Liver (tissue), 9 donors: Measurements from ENCODE around the gene ZNF628. TPM values are rescaled to one million over a fixed set of nuclear protein-coding genes. Genes with fewer than 3 reads are reported as not detected.

Source experiments
- DNase-seq: peaks from one replicate; pipeline ENCODE4 v3.0.0-alpha.2; 2017; ENCODE audit warnings: low spot score
- H3K27ac ChIP-seq, 2 donors: one replicate each; pipeline ENCODE4 v1.7.0; 2013; ENCODE audit warnings: inconsistent platforms in 2 of 2, low read length in 2 of 2, control low read depth in 1 of 2, low read depth in 1 of 2, mild to moderate bottlenecking in 1 of 2
- H3K27me3 ChIP-seq, 4 donors: one replicate each; pipeline versions ENCODE4 v1.6.1 to v1.7.0; 2013; ENCODE audit warnings: low read length in 3 of 4, inconsistent platforms in 1 of 4, mild to moderate bottlenecking in 1 of 4, moderate library complexity in 1 of 4; ENCODE audit not compliant: control insufficient read depth in 4 of 4, insufficient read depth in 4 of 4
- H3K36me3 ChIP-seq, 4 donors: one replicate each; pipeline versions ENCODE4 v1.6.1 to v1.7.0; 2013; ENCODE audit warnings: low read length in 3 of 4, mild to moderate bottlenecking in 3 of 4, low read depth in 1 of 4, moderate library complexity in 1 of 4; ENCODE audit not compliant: control insufficient read depth in 4 of 4, insufficient read depth in 3 of 4
- H3K4me1 ChIP-seq, 4 donors: one replicate each; pipeline versions ENCODE4 v1.6.1 to v1.7.0; 2013; ENCODE audit warnings: low read length in 3 of 4, mild to moderate bottlenecking in 3 of 4, moderate library complexity in 1 of 4; ENCODE audit not compliant: control insufficient read depth in 4 of 4, insufficient read depth in 4 of 4
- H3K4me3 ChIP-seq, 3 donors: one replicate each; pipeline versions ENCODE4 v1.6.1 to v1.7.0; 2013; ENCODE audit warnings: low read length in 3 of 3, control low read depth in 1 of 3, low read depth in 1 of 3, mild to moderate bottlenecking in 1 of 3
- H3K9ac ChIP-seq, 2 donors: one replicate each; pipeline ENCODE4 v1.7.0; 2013; ENCODE audit warnings: low read length in 2 of 2, mild to moderate bottlenecking in 2 of 2, moderate library complexity in 2 of 2, control low read depth in 1 of 2, low read depth in 1 of 2
- H3K9me3 ChIP-seq, 4 donors: one replicate each; pipeline versions ENCODE4 v1.6.1 to v1.7.0; 2013; ENCODE audit warnings: low read length in 3 of 4; ENCODE audit not compliant: control insufficient read depth in 4 of 4
- ATF3 ChIP-seq: IDR thresholded peaks from 2 replicates; pipeline ENCODE4 v1.6.1; 2016; ENCODE audit warnings: antibody characterized with exemption
- EGR1 ChIP-seq, 2 donors: IDR thresholded peaks; 2 replicates each; pipeline ENCODE4 v1.6.1; 2016 to 2018; ENCODE audit warnings: antibody characterized with exemption in 2 of 2, low read depth in 2 of 2
- FOXA1 ChIP-seq: IDR thresholded peaks from 2 replicates; pipeline ENCODE4 v1.6.1; 2016; ENCODE audit warnings: antibody characterized with exemption
- FOXA2 ChIP-seq: IDR thresholded peaks from 2 replicates; pipeline ENCODE4 v1.6.1; 2016; ENCODE audit warnings: antibody characterized with exemption
- GABPA ChIP-seq, 2 donors: IDR thresholded peaks in 1 of 2; conservative IDR thresholded peaks in 1 of 2; 2 replicates each; pipeline ENCODE4 v1.6.1; 2016; ENCODE audit warnings: antibody characterized with exemption in 2 of 2, mild to moderate bottlenecking in 1 of 2, moderate library complexity in 1 of 2
- HNF4A ChIP-seq, 2 donors: conservative IDR thresholded peaks; 2 replicates each; pipeline ENCODE4 v1.6.1; 2016; ENCODE audit warnings: antibody characterized with exemption in 2 of 2, mild to moderate bottlenecking in 2 of 2
- HNF4G ChIP-seq: IDR thresholded peaks from 2 replicates; pipeline ENCODE4 v1.6.1; 2016; ENCODE audit warnings: antibody characterized with exemption
- JUND ChIP-seq, 2 donors: IDR thresholded peaks; 2 replicates each; pipeline ENCODE4 v1.6.1; 2016; ENCODE audit warnings: antibody characterized with exemption in 2 of 2
- MAX ChIP-seq: IDR thresholded peaks from 2 replicates; pipeline ENCODE4 v1.6.1; 2016; ENCODE audit warnings: antibody characterized with exemption
- NR2F2 ChIP-seq: IDR thresholded peaks from 2 replicates; pipeline ENCODE4 v1.6.1; 2016; ENCODE audit warnings: antibody characterized with exemption
- RAD21 ChIP-seq, 2 donors: IDR thresholded peaks; 2 replicates each; pipeline ENCODE4 v1.6.1; 2016; ENCODE audit warnings: antibody characterized with exemption in 2 of 2, mild to moderate bottlenecking in 2 of 2
- RXRA ChIP-seq, 2 donors: IDR thresholded peaks; 2 replicates each; pipeline ENCODE4 v1.6.1; 2017 to 2018; ENCODE audit warnings: antibody characterized with exemption in 2 of 2, mild to moderate bottlenecking in 1 of 2
- SP1 ChIP-seq: IDR thresholded peaks from 2 replicates; pipeline ENCODE4 v1.6.1; 2018; ENCODE audit warnings: antibody characterized with exemption, mild to moderate bottlenecking
- TAF1 ChIP-seq: conservative IDR thresholded peaks from 2 replicates; pipeline ENCODE4 v1.6.1; 2016; ENCODE audit warnings: antibody characterized with exemption, mild to moderate bottlenecking
- YY1 ChIP-seq: IDR thresholded peaks from 2 replicates; pipeline ENCODE4 v1.6.1; 2016; ENCODE audit warnings: antibody characterized with exemption, mild to moderate bottlenecking
- WGBS: extraction: QIAGEN DNeasy Blood & Tissue Kit; methylation state at CpG from one replicate; pipeline ENCODE4 v1.1.7; 2013; 5-methylcytosine and 5-hydroxymethylcytosine counted together
- polyA plus RNA-seq, 2 donors: library from polyadenylated mRNA; stranded (reverse) in 1 of 2; unstranded in 1 of 2; fragments of 200-250 nt in 1 of 2; fragments of >200 nt in 1 of 2; fragmentation: Nextera tagmentation in 1 of 2; extraction: Ambion mirVana in 1 of 2; gene quantifications; one replicate each; pipeline versions ENCODE4 v1.2.1 to v1.2.3, GENCODE V29; 2013 to 2015
- total RNA-seq, 2 donors: library from RNA; depleted of rRNA; stranded (reverse); fragments of >200 nt; gene quantifications; one replicate each; pipeline ENCODE4 v1.2.3, GENCODE V29; 2014
- TF ChIP-seq, protein P1 (sequence below): IDR thresholded peaks from 2 replicates; pipeline ENCODE4 v1.6.1; 2016; ENCODE audit warnings: antibody characterized with exemption, mild to moderate bottlenecking
- TF ChIP-seq, protein P2 (sequence below): fragments of 150-350 bp; IDR thresholded peaks from 2 replicates; pipeline ENCODE4 v1.5.1; 2017; ENCODE audit warnings: improper control_type of control experiment, low read depth, low read length; ENCODE audit not compliant: missing input control
- TF ChIP-seq, protein P3 (sequence below): IDR thresholded peaks from 2 replicates; pipeline ENCODE4 v1.6.1; 2016; ENCODE audit warnings: antibody characterized with exemption
- donor health status: healthy.
- donor health status: healthy.
- donor health status: healthy.
- donor health status: healthy.
- donor health status: healthy.

Gene ZNF628
- total and polyA plus RNA-seq, 4 donors: 0.99 to 4.4 (median 1.5) TPM

DNA sequence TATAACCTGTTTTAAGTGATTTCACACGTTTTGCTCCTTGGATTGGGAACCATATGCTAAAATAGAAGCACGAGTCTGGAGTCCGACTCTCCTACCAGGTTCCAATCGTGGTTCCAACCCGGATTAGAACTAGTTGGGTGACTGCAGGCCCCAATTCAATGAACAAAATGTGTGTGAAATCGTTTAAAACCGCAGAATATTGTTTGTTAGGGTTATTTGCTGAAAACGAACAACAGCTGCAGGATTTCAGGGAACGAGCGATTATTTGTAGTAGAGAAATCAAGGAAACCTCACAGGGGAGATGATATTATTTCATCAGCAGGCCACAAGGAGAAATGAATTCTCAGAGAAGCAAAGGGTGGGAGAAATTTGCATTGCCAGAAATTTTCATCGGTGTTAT is 28.6 kb downstream of the ZNF628 start:
- H3K4me3 ChIP-seq: no peak overlapping the region
- WGBS: 79% methylated on average over 11 of the region's 11 CpGs
- H3K4me1 ChIP-seq: peaks cover 0 to 6% (median 3%) of the 10 kb centered on the region in 4 donors
- DNase-seq: no peak
- no peaks in the 10 kb centered on the region for H3K27me3 ChIP-seq
- H3K9ac ChIP-seq: no peak overlapping the region
- H3K27ac ChIP-seq: no peak overlapping the region
- H3K9me3 ChIP-seq: no peaks in the 10 kb centered on the region
- no peak for TF ChIP-seq GABPA (IDR thresholded peaks at IDR 0.05 in 1 of 2, conservative IDR thresholded peaks at IDR 0.05 in 1 of 2)
- TF ChIP-seq FOXA1: no peak
- no peak for TF ChIP-seq JUND (IDR thresholded peaks at IDR 0.05)
- TF ChIP-seq TAF1: no peak
- TF ChIP-seq RXRA (IDR thresholded peaks at IDR 0.05): no peak
- TF ChIP-seq NR2F2: no peak
- TF ChIP-seq HNF4G: no peak
- TF ChIP-seq MAX: no peak
- TF ChIP-seq FOXA2: no peak
- no peak for TF ChIP-seq SP1
- TF ChIP-seq EGR1 (IDR thresholded peaks at IDR 0.05; ENCODE audit: low read depth in 2 of 2): no peak
- no peak for TF ChIP-seq RAD21 (IDR thresholded peaks at IDR 0.05)
- TF ChIP-seq HNF4A (conservative IDR thresholded peaks at IDR 0.05): no peak
- H3K36me3 ChIP-seq: no peaks in the 10 kb centered on the region

- Histone ChIP-seq H3K36me3 (no peaks in the 10 kb centered on the region), H3K4me3 (no peak overlapping the region), H3K4me1 (peaks cover 0 to 6% (median 3%) of the 10 kb centered on the region in 4 donors), H3K27ac (no peak overlapping the region), H3K9me3 (no peaks in the 10 kb centered on the region), H3K9ac (no peak overlapping the region), H3K27me3 (no peaks in the 10 kb centered on the region)
- no peak for DNase-seq
- TF ChIP-seq EGR1 (IDR thresholded peaks at IDR 0.05; ENCODE audit: low read depth in 2 of 2): no peak
- no peak for TF ChIP-seq YY1
- no peak for TF ChIP-seq FOXA1
- no peak for TF ChIP-seq HNF4A (conservative IDR thresholded peaks at IDR 0.05)
- no peak for TF ChIP-seq NR2F2
- TF ChIP-seq GABPA (IDR thresholded peaks at IDR 0.05 in 1 of 2, conservative IDR thresholded peaks at IDR 0.05 in 1 of 2): no peak
- TF ChIP-seq, protein P1, sequence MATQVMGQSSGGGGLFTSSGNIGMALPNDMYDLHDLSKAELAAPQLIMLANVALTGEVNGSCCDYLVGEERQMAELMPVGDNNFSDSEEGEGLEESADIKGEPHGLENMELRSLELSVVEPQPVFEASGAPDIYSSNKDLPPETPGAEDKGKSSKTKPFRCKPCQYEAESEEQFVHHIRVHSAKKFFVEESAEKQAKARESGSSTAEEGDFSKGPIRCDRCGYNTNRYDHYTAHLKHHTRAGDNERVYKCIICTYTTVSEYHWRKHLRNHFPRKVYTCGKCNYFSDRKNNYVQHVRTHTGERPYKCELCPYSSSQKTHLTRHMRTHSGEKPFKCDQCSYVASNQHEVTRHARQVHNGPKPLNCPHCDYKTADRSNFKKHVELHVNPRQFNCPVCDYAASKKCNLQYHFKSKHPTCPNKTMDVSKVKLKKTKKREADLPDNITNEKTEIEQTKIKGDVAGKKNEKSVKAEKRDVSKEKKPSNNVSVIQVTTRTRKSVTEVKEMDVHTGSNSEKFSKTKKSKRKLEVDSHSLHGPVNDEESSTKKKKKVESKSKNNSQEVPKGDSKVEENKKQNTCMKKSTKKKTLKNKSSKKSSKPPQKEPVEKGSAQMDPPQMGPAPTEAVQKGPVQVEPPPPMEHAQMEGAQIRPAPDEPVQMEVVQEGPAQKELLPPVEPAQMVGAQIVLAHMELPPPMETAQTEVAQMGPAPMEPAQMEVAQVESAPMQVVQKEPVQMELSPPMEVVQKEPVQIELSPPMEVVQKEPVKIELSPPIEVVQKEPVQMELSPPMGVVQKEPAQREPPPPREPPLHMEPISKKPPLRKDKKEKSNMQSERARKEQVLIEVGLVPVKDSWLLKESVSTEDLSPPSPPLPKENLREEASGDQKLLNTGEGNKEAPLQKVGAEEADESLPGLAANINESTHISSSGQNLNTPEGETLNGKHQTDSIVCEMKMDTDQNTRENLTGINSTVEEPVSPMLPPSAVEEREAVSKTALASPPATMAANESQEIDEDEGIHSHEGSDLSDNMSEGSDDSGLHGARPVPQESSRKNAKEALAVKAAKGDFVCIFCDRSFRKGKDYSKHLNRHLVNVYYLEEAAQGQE: no peak
- TF ChIP-seq HNF4G: no peak
- no peak for TF ChIP-seq MAX
- no peak for TF ChIP-seq RXRA (IDR thresholded peaks at IDR 0.05)
- no peak for TF ChIP-seq ATF3
- no peak for TF ChIP-seq FOXA2
- TF ChIP-seq RAD21 (IDR thresholded peaks at IDR 0.05): no peak
- TF ChIP-seq, protein P2, sequence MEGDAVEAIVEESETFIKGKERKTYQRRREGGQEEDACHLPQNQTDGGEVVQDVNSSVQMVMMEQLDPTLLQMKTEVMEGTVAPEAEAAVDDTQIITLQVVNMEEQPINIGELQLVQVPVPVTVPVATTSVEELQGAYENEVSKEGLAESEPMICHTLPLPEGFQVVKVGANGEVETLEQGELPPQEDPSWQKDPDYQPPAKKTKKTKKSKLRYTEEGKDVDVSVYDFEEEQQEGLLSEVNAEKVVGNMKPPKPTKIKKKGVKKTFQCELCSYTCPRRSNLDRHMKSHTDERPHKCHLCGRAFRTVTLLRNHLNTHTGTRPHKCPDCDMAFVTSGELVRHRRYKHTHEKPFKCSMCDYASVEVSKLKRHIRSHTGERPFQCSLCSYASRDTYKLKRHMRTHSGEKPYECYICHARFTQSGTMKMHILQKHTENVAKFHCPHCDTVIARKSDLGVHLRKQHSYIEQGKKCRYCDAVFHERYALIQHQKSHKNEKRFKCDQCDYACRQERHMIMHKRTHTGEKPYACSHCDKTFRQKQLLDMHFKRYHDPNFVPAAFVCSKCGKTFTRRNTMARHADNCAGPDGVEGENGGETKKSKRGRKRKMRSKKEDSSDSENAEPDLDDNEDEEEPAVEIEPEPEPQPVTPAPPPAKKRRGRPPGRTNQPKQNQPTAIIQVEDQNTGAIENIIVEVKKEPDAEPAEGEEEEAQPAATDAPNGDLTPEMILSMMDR: no peak
- no peak for TF ChIP-seq TAF1
- no peak for TF ChIP-seq SP1
- TF ChIP-seq, protein P3, sequence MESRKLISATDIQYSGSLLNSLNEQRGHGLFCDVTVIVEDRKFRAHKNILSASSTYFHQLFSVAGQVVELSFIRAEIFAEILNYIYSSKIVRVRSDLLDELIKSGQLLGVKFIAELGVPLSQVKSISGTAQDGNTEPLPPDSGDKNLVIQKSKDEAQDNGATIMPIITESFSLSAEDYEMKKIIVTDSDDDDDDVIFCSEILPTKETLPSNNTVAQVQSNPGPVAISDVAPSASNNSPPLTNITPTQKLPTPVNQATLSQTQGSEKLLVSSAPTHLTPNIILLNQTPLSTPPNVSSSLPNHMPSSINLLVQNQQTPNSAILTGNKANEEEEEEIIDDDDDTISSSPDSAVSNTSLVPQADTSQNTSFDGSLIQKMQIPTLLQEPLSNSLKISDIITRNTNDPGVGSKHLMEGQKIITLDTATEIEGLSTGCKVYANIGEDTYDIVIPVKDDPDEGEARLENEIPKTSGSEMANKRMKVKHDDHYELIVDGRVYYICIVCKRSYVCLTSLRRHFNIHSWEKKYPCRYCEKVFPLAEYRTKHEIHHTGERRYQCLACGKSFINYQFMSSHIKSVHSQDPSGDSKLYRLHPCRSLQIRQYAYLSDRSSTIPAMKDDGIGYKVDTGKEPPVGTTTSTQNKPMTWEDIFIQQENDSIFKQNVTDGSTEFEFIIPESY: no peak
- no peak for TF ChIP-seq JUND (IDR thresholded peaks at IDR 0.05)
- WGBS: 68% methylated on average over 10 of the region's 10 CpGs
Observed at GRCh38 chr19:55508120-55508519, 31.7 kb downstream of the ZNF628 start.
